Stimulated activated CD4-positive, alpha-beta T cell treated with anti-CD3 and anti-CD28 coated beads, Interleukin-4, amount 100 ng/mL, for 24 hours (primary cell): ENCODE measurements around the gene RPAP3.
A peak's percentile ranks its signal among the peaks of the same experiment; 100 is the strongest.

Experiments
- DNase-seq: peaks from one replicate; pipeline ENCODE4 v3.0.0-alpha.2; 2020

Gene RPAP3

GRCh38 chr12:47718531-47718930 lies 12.7 kb upstream of the RPAP3 start:
- DNase-seq: no peak

GRCh38 chr12:47717443-47718193 lies 11.8 kb upstream of the RPAP3 start:
- peak; percentile 51 for DNase-seq

- no peak for DNase-seq
Observed at GRCh38 chr12:47717046-47717442, 11.2 kb upstream of the RPAP3 start.

- peak; percentile 2 for DNase-seq
Observed at GRCh38 chr12:47715877-47716548, 10.2 kb upstream of the RPAP3 start.

- DNase-seq: peak; percentile 86
Observed at GRCh38 chr12:47715393-47715876, 9.6 kb upstream of the RPAP3 start.

GRCh38 chr12:47714826-47715386 lies 9.1 kb upstream of the RPAP3 start:
- DNase-seq: no peak

- DNase-seq: no peak
Observed at GRCh38 chr12:47712171-47712570, 6.3 kb upstream of the RPAP3 start.

- no peak for DNase-seq
Observed at GRCh38 chr12:47711448-47711847, 5.6 kb upstream of the RPAP3 start.

- DNase-seq: no peak
Observed at GRCh38 chr12:47710278-47710677, 4.4 kb upstream of the RPAP3 start.

GRCh38 chr12:47709671-47710070 lies 3.8 kb upstream of the RPAP3 start:
- DNase-seq: no peak

GRCh38 chr12:47709237-47709636 lies 3.4 kb upstream of the RPAP3 start:
- no peak for DNase-seq

GRCh38 chr12:47707905-47708543 lies 2.2 kb upstream of the RPAP3 start:
- DNase-seq: no peak

GRCh38 chr12:47707355-47707754 lies 1.5 kb upstream of the RPAP3 start:
- no peak for DNase-seq

GRCh38 chr12:47705229-47705565 lies 633 bp downstream of the RPAP3 start:
- DNase-seq: no peak

GRCh38 chr12:47704719-47705118 lies 1.1 kb downstream of the RPAP3 start:
- DNase-seq: no peak

- DNase-seq: no peak
Observed at GRCh38 chr12:47700263-47700662, 5.6 kb downstream of the RPAP3 start.

GRCh38 chr12:47698631-47699030 lies 7.2 kb downstream of the RPAP3 start:
- DNase-seq: no peak

GRCh38 chr12:47698055-47698454 lies 7.8 kb downstream of the RPAP3 start:
- no peak for DNase-seq

- no peak for DNase-seq
Observed at GRCh38 chr12:47689215-47689614, 16.6 kb downstream of the RPAP3 start.

- no peak for DNase-seq
Observed at GRCh38 chr12:47687636-47688035, 18.2 kb downstream of the RPAP3 start.

- DNase-seq: peak; percentile 43
Observed at GRCh38 chr12:47686645-47687240, 19.1 kb downstream of the RPAP3 start.

- DNase-seq: no peak
Observed at GRCh38 chr12:47679785-47680184, 26.0 kb downstream of the RPAP3 start.

GRCh38 chr12:47672068-47672467 lies 33.8 kb downstream of the RPAP3 start:
- no peak for DNase-seq
